ENCODE data around the gene RNF10.
"Not testable (repeated sequence)": the region's sequence is repeated elsewhere in the genome, so short reads cannot be mapped to it uniquely, and the experiment has no call there.

Gene RNF10

DNA sequence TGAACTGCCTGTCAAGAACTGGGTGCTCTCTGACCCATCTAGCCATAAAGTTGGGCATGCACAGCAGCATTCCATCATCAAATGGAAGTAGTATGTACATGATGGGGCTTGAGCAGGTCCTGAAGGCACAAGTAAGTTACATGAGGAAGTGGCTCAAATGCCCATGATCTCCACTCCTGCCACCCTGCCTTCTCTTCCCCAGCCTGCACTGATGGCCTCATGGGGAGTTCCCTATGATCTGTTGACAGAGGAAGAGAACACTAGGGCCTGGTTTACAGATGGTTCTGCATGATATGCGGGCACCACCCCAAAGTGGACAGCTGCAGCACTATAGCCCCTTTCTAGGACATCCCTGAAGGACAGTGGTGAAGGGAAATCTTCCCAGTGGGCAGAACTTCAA lies 77.4 kb downstream of the RNF10 start:
- DNase-seq (ENCODE audit: low read depth in 4 of 4, low spot score in 1 of 4), result not testable (repeated sequence)

DNA sequence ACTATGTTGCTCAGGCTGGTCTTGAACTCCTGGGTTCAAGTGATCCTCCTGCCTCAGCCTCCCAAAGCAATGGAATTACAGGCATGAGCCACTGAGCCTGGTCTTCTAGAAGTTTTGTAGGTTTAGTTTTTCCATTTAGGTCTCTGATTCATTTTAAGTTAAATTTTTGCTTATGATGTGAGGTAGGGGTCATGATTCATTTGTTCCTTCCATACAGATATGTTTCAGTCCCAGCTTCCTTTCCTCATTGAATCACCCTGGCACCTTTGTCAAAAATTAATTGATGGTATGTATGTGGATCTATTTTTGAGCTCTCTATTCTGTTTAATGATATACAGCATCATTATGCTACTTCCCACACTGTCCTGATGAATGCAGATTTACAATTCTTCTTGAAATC lies 80.7 kb downstream of the RNF10 start:
- DNase-seq (ENCODE audit: low read depth in 4 of 4, low spot score in 1 of 4), result no peak

DNA sequence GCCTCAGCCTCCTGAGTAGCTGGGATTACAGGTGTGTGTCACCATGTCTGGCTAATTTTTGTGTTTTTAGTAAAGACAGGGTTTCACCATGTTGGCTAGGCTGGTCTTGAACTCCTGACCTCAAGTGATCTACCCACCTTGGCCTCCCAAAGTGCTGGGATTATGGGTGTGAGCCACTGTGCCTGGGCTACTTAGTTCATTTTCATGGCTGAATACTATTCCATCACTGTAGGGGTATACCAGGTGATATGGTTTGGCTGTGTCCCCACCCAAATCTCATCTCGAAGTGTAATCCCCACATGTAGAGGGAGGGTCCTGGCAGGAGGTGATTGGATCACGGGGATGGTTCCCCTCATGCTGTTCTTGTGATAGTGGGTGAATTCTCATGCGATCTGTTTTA lies 83.0 kb downstream of the RNF10 start:
- DNase-seq (ENCODE audit: low read depth in 4 of 4, low spot score in 1 of 4), result not testable (repeated sequence)

DNA sequence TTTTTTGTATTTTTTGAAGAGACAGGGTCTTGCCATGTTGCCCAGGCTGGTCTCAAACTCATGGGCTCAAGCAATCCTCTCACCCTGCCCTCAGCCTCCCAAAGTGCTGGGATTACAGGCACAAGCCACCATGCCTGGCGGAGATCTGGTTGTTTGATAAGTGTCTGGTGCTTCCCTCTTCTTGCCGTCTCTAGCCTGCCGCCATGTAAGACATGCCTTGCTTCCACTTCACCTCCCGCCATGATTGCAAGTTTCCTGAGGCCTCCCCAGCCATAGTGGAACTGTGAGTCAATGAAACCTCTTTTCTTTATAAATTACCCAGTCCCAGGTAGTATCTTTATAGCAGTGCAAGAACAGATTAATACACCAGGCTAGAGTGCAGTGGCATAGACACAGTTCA lies 83.6 kb downstream of the RNF10 start:
- not testable (repeated sequence) for DNase-seq (ENCODE audit: low read depth in 4 of 4, low spot score in 1 of 4)

DNA sequence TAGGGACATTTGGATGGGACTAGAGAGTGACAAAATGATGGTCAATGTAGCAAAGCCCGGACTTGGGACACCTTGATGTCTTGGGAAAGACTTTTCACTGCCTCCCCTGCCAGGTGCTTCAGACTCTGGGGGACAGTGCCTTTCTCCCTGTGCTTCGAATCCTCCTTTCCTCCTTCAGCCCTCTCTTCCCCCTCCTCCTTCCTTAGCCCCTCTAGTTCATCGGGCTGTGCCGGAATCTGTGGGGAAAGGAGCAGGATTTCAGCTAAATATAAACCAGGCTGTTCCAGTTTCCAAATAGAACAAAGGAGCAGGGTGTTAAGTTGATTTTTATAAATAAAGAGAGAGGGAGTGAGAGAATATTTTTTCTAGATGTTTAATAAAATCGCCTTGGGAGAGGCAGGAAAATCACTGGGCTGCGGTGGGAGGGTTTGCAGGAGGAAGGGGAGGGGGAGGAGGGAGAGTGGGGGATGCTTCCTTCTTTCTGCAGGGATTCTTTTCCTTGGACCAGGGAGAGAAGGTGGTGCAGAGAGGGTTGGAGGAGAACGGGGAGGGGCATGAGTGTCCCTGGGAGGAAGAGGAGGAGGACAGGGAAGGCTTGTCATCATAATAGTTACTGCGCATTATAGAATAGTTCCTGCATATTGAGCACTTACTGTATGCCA lies 84.9 kb downstream of the RNF10 start:
- no peak for DNase-seq (ENCODE audit: low read depth in 4 of 4, low spot score in 1 of 4)

DNA sequence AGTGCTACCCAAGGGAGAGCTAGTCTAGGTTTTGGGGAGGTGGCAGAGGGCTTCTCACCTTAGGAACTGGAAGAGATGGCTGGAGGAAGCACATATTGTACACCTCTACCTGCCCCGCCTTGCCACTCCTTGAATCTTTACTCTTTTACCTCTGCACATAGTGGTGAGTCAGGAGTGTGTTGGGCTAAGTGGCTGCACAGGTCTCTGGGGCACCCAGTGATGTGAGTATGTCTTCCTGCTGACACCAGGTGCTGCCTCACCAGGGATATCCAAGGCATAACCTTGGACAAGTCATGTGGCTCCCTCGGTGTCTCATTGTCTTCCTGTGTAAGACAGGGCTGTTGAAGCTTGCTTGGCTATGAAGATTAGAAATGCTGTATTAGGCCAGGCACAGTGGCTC lies 86.5 kb downstream of the RNF10 start:
- DNase-seq (ENCODE audit: low read depth in 4 of 4, low spot score in 1 of 4), result no peak

DNA sequence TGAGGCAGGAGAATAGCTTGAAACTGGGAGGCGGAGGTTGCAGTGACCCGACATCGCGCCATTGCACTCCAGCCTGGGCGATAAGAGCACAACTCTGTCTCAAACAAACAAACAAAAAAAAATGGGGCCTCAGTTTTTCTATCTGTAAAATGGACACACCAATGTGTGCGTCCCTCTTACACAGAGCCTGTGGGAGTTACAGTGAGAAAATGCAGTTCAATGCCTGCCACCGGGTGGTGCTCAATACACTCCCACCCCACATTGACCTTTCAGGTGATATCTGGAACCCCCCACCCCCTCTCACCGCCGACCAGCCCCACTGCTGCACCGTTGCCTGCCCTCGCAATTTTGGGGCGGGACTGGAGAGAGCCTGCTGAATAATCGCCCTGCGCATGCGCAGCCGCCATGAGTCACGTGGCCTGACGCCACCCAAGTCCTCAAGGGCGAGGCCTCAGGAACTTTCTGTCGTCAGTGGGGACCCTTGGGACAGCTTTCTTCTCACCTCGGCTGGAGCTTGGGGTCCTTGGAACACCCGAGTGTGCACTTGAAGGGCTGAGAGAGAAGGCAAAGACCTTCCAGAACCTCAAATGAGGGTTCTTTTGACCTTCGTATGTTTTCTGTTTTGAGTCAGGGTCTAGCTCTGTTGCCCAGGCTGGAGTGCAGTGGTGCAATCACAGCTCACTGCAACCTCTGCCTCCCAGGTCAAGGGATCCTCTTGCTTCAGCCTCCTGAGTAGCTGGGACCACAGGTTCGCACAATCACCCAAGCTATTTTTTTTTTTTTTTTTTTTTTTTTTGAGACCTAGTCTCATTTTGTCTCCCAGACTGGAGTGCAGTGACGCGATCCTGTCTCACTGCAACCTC lies 91.6 kb downstream of the RNF10 start:
- DNase-seq (ENCODE audit: low read depth in 4 of 4, low spot score in 1 of 4), result no peak
